GM21423 (cell line): ENCODE measurements around the gene BRD7.

ENCODE experiments used
- ATAC-seq: cut with Tn5 transposase; IDR thresholded peaks from one replicate; pipeline ENCODE4 v1.9.1; 2021; ENCODE audit warnings: mild to moderate bottlenecking, moderate library complexity; ENCODE audit not compliant: unreplicated experiment

BRD7 gene

GRCh38 chr16:50390371-50390771, 21.6 kb upstream of the BRD7 start:
- ATAC-seq: no peak

- ATAC-seq: no peak
Observed at GRCh38 chr16:50389900-50390299, 21.1 kb upstream of the BRD7 start.

GRCh38 chr16:50388496-50388895, 19.7 kb upstream of the BRD7 start:
- no peak for ATAC-seq

DNA sequence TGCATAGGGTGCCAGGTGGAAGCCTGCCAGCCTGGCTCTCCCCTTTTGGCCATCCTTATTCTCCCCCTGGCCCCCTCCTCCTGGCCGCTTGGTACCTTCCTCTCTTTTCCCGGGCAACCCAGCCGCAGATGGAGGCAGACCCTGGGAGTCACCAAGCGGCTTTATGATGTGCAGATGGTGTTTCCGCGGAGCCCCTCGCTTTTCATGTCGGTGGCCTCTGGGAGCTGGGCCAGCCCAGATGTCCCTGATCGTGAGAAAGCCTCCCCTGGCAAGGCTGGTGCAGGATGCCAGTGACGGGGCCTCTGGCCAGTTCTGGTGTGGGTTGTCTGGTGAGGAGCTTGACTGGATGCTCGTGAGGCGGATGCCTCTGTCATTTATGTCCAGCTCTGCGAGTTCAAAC, 18.0 kb upstream of the BRD7 start:
- ATAC-seq: no peak

- no peak for ATAC-seq
Observed at GRCh38 chr16:50386139-50386538, 17.4 kb upstream of the BRD7 start.

- ATAC-seq: no peak
Observed at GRCh38 chr16:50384500-50385135, 15.8 kb upstream of the BRD7 start.

GRCh38 chr16:50381679-50382440, 13.1 kb upstream of the BRD7 start:
- ATAC-seq: no peak

- no peak for ATAC-seq
Observed at GRCh38 chr16:50378417-50378816, 9.6 kb upstream of the BRD7 start.

GRCh38 chr16:50377001-50377400, 8.2 kb upstream of the BRD7 start:
- no peak for ATAC-seq

GRCh38 chr16:50373780-50374179, 5.0 kb upstream of the BRD7 start:
- ATAC-seq: no peak

DNA sequence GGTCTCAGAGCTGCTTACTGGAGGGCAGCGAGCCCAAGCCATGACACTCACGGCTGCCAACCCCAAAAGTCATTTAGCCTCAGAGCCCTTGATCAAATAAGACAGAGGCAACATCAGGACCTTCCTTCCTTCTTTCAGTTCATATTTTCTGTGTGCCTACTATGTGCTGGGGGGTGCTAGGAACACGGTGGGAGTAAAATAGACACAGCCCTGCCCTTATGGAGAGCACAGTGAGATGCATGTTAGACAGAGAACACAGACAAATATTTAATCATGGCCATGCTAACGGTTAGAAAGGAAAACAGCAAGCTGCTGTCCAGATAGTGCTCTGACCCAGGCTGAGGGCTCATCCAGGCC, 4.5 kb upstream of the BRD7 start:
- ATAC-seq: no peak

- no peak for ATAC-seq
Observed at GRCh38 chr16:50372611-50373344, 4.0 kb upstream of the BRD7 start.

GRCh38 chr16:50371936-50372595, 3.3 kb upstream of the BRD7 start:
- no peak for ATAC-seq

GRCh38 chr16:50371036-50371716, 2.4 kb upstream of the BRD7 start:
- ATAC-seq: no peak

DNA sequence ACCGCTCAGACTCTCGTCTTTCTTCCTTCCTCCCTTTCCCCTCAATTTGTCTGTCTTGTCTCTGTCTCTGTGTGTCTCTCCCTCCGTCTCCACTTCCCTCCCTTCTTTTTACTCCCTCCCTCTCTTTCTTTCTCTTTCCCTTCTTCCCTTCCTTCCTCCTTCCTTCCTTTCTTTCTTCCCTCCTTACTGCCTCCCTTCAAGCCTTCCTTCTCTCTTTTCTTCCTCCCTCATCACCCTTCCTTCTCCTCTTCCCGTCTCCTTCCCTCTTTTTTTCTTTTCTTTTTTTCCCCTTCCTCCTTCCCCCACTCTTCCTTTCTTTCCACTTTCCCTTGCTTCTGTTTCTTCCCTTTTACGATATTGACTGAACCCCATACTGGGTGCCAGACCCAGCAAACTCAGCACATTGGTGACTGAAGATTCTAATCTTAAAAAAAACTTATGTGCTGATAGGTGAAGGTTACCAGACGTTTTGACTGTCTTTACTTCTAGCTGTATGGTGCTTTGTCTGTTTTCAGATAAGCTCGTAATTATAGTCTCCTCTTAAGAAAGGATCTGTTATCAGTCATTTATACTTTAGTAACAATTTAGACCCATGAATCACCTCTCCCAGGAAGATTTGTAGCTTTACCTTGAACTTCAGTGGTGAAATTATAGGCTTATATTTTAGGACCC, 481 bp upstream of the BRD7 start:
- ATAC-seq: no peak

DNA sequence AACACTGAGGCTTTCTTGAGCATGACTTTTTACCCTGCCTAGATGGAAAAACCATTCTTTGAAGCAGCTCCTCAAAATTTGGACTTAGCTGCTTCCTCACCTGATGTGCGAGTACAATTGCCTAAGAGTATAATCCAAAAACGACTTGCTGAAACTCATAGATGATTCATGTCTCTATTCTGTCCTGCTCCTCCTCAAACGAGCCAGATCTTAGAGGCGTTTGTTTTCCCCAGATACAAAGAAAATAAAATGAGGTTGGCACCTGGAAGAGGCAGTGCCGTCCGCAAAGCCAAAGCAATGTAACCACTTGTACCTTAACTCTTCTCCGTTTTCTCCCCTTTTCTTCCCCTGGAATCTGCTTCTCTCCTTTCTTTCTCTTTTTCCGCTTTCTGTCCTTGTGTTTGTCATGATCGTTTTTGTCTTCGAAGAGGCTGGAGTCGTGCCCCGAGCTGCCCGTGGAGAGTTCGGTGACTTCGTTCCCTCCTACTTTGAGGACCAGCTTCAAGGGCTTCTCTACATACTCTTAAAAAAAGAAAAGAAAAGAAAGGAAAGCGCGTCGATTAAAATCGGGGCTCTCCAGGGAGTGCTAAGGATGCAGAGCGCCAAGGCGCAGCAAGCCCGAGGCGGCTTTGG, 895 bp downstream of the BRD7 start:
- no peak for ATAC-seq

GRCh38 chr16:50365791-50366575, 2.8 kb downstream of the BRD7 start:
- ATAC-seq: no peak

GRCh38 chr16:50363656-50364055, 5.1 kb downstream of the BRD7 start:
- ATAC-seq: no peak

DNA sequence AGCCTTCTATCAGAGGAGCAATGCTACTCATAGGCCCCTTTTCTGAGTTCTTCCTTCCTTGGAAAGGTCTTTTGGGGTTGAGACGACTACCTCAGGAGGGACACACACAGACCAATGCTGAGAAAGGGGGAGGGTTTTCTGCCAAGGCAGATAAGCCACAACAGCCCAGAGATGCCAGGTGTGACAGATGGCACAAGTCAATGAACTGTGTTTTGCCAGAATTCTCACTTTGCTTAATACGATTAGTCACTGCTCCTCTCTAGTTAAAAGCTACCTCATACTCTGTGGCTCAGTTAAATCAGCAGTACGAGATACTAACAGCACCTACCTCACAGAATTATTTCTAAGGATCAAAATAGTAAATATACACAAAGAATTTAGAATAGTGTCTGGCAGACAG, 8.0 kb downstream of the BRD7 start:
- no peak for ATAC-seq
